Ovary (tissue), 3 donors: ENCODE results near the gene MBOAT7.

Experiments used
- EP300 ChIP-seq: sonication (generic); formaldehyde crosslinking; IDR thresholded peaks from one replicate; pipeline ENCODE4 v1.6.1; 2017; ENCODE audit warnings: antibody characterized with exemption
- POLR2A ChIP-seq: fragments of 450-650 bp; IDR thresholded peaks from one replicate; pipeline ENCODE4 v1.6.1; 2017; ENCODE audit warnings: antibody characterized with exemption, mild to moderate bottlenecking, moderate library complexity
- TF ChIP-seq, protein P1 (sequence below), 3 donors: fragments of 450-650 bp in 2 of 3; fragments of 200-600 bp in 1 of 3; IDR thresholded peaks; one replicate each; pipeline versions ENCODE4 v1.5.1 to v1.8.0; 2016 to 2022; ENCODE audit warnings: antibody characterized with exemption in 3 of 3, mild to moderate bottlenecking in 1 of 3
- donor health status: DM: no; HTN: no; CAD: no.

DNA sequence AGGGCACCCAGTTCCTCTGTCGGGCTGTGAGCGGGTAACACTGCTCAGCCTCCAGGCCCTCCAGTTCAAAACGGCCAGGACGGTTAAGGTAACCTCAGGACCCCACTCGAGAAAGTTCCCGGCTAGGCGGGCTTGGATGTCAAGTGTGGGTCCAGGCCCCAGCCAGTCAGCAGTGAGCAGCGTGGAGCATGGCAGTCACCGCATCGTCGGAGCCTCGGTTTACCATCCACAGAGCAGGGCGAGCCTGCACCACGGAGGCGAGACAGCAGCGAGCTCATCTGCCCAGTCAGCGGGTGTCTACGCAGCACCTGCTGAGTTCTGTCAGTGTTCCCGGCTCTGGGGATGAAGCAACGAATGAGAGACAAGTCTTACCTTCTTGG, 59.8 kb downstream of the MBOAT7 start:
- TF ChIP-seq POLR2A (no peak), EP300 (no peak)
- TF ChIP-seq, protein P1, sequence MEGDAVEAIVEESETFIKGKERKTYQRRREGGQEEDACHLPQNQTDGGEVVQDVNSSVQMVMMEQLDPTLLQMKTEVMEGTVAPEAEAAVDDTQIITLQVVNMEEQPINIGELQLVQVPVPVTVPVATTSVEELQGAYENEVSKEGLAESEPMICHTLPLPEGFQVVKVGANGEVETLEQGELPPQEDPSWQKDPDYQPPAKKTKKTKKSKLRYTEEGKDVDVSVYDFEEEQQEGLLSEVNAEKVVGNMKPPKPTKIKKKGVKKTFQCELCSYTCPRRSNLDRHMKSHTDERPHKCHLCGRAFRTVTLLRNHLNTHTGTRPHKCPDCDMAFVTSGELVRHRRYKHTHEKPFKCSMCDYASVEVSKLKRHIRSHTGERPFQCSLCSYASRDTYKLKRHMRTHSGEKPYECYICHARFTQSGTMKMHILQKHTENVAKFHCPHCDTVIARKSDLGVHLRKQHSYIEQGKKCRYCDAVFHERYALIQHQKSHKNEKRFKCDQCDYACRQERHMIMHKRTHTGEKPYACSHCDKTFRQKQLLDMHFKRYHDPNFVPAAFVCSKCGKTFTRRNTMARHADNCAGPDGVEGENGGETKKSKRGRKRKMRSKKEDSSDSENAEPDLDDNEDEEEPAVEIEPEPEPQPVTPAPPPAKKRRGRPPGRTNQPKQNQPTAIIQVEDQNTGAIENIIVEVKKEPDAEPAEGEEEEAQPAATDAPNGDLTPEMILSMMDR (IDR thresholded peaks at IDR 0.05): no peak
